ENCODE data around the gene KANSL1L. TPM values are rescaled to one million over a fixed set of nuclear protein-coding genes. Genes with fewer than 3 reads are reported as not detected.

Gene KANSL1L
- total RNA-seq, 1 donor from 2014 or later = 4.6 TPM

GRCh38 chr2:209988010-209988409 lies 183.2 kb downstream of the KANSL1L start:
- intact Hi-C loops (cut with micrococcal nuclease) = no loop called here
- Mint-ChIP-seq H3K4me1 (no peaks in the 10 kb centered on the region), H3K27me3 (peaks cover 27% of the 10 kb centered on the region), H3K9me3 (no peaks in the 10 kb centered on the region), H3K36me3 (ENCODE audit: low read depth) (no peaks in the 10 kb centered on the region), H3K27ac (no peak overlapping the region), H3K4me3 (no peak overlapping the region)
- no peak for DNase-seq

DNA sequence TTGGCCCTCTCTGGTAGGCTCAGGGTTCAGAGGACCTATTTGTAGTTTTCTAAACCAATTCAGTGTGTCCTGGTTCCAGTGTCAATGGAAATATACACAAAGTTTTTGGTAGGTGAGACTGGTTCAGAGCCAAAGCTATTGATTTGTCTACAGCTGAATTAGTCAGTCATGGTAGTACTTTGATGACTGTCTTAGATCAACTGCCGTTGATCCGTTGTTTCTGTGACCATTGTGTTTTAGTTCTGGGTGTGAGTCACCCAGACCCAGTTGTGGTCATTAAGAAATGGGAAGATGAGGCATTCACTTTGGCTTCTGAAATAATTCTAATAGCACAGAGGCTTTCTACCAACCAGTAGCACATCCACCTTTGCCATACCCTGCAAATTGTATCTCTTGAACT lies 184.8 kb downstream of the KANSL1L start:
- DNase-seq = no peak
- H3K9me3 Mint-ChIP-seq = no peaks in the 10 kb centered on the region
- intact Hi-C loops (cut with micrococcal nuclease) = no loop called here
- H3K27me3 Mint-ChIP-seq = peaks cover 37% of the 10 kb centered on the region
- H3K27ac Mint-ChIP-seq = no peak overlapping the region
- H3K4me3 Mint-ChIP-seq = no peak overlapping the region
- no peaks in the 10 kb centered on the region for H3K4me1 Mint-ChIP-seq
- no peaks in the 10 kb centered on the region for H3K36me3 Mint-ChIP-seq (ENCODE audit: low read depth)

- H3K4me1 Mint-ChIP-seq = no peaks in the 10 kb centered on the region
- H3K9me3 Mint-ChIP-seq = no peaks in the 10 kb centered on the region
- intact Hi-C loops (cut with micrococcal nuclease) = no loop called here
- H3K27me3 Mint-ChIP-seq = peaks cover 35% of the 10 kb centered on the region
- no peaks in the 10 kb centered on the region for H3K36me3 Mint-ChIP-seq (ENCODE audit: low read depth)
- no peak overlapping the region for H3K4me3 Mint-ChIP-seq
- no peak overlapping the region for H3K27ac Mint-ChIP-seq
- no peak for DNase-seq
These were observed 185.3 kb downstream of the KANSL1L start for GRCh38 chr2:209985874-209986273.

DNA sequence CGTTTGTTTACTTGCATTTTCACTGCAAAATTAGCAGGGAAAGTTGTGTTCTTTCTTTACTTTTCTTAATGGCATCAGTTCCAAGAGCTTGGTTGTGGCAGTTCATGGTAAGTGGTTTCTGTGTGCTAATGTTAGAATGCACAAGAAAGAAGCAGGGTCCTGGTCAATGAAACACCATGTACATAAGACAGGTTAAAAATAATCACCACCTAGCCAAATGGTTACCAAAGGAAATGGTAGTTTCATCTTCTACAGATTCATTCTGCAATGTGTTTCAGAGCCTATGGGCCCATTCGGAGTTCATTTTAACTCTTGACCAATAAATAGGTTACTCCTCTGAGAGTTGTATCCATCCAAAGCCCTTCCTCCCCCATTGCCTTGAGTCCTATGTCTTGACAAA lies 186.9 kb downstream of the KANSL1L start:
- no peak for DNase-seq
- H3K27me3 Mint-ChIP-seq = peaks cover 25% of the 10 kb centered on the region
- H3K9me3 Mint-ChIP-seq = no peaks in the 10 kb centered on the region
- no peak overlapping the region for H3K4me3 Mint-ChIP-seq
- no peaks in the 10 kb centered on the region for H3K36me3 Mint-ChIP-seq (ENCODE audit: low read depth)
- intact Hi-C loops (cut with micrococcal nuclease) = no loop called here
- no peaks in the 10 kb centered on the region for H3K4me1 Mint-ChIP-seq
- H3K27ac Mint-ChIP-seq = no peak overlapping the region

GRCh38 chr2:209977386-209978239 lies 193.6 kb downstream of the KANSL1L start:
- Mint-ChIP-seq H3K27me3 (peaks cover 10% of the 10 kb centered on the region), H3K4me1 (no peaks in the 10 kb centered on the region), H3K4me3 (no peak overlapping the region), H3K9me3 (no peaks in the 10 kb centered on the region), H3K27ac (no peak overlapping the region), H3K36me3 (ENCODE audit: low read depth) (no peaks in the 10 kb centered on the region)
- intact Hi-C loops (cut with micrococcal nuclease) = loop anchor here (1.0 kb wide), 2 partner anchors 218 to 222 kb away; no protein-coding TSS in a partner anchor
- no peak for DNase-seq

DNA sequence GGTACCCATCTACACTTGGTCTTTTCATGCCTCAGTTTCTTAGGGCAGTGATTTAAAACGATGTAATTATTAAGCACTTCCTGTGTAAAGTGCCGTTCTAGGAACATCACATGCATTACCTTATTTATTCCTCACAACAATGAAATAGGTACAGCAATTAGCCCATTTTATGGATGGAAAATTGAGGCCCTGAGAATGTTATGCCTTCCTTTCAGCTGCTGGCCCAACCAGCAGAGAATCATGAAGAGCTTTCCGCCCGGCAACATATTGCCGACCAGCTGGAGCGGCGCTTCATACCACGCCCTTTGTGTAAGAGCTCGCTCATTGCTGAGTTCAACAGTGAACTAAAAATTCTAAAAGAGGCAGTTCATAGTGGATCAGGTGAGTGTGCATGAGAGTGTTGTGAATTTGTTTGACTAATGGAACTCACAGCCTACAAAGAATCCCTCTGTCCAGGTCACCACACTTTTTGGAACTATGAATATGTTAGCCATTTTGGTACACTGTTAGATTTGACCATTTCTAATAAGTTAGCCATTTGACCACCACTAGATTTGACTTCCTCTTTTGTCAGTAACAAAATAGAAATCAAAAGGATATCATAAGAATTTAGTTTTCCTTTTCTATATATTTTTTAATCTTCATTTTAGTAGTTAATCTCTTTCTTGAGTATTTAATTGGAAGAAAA lies 194.4 kb downstream of the KANSL1L start:
- Mint-ChIP-seq H3K9me3 (no peaks in the 10 kb centered on the region), H3K27me3 (peaks cover 10% of the 10 kb centered on the region)

GRCh38 chr2:209974576-209974975 lies 196.6 kb downstream of the KANSL1L start:
- H3K9me3 Mint-ChIP-seq = no peaks in the 10 kb centered on the region
- no peak for DNase-seq
- peaks cover 8% of the 10 kb centered on the region for H3K27me3 Mint-ChIP-seq
- H3K27ac Mint-ChIP-seq = no peak overlapping the region
- intact Hi-C loops (cut with micrococcal nuclease) = no loop called here
- no peaks in the 10 kb centered on the region for H3K36me3 Mint-ChIP-seq (ENCODE audit: low read depth)
- no peak overlapping the region for H3K4me3 Mint-ChIP-seq
- no peaks in the 10 kb centered on the region for H3K4me1 Mint-ChIP-seq

More for the DNA sequence above, 194.4 kb downstream of the KANSL1L start:
- no peak for DNase-seq
- Mint-ChIP-seq H3K27ac (no peak overlapping the region), H3K36me3 (ENCODE audit: low read depth) (no peaks in the 10 kb centered on the region), H3K4me1 (no peaks in the 10 kb centered on the region), H3K4me3 (no peak overlapping the region)
- intact Hi-C loops (cut with micrococcal nuclease) = loop anchor here (1.0 kb wide), 2 partner anchors 218 to 222 kb away; no protein-coding TSS in a partner anchor

- no peak for DNase-seq
- Mint-ChIP-seq H3K4me3 (no peak overlapping the region), H3K27ac (no peak overlapping the region), H3K36me3 (ENCODE audit: low read depth) (no peaks in the 10 kb centered on the region), H3K9me3 (no peaks in the 10 kb centered on the region), H3K4me1 (no peaks in the 10 kb centered on the region), H3K27me3 (peaks cover 8% of the 10 kb centered on the region)
- intact Hi-C loops (cut with micrococcal nuclease) = no loop called here
These were observed 197.9 kb downstream of the KANSL1L start for GRCh38 chr2:209973328-209973727.

Other genes with a start within 250 kb of the KANSL1L start
- 61.4 and 64.1 TPM in 2 replicates for gene RPE, start 168.8 kb downstream of the KANSL1L start, total RNA-seq
- not detected in 2 replicates for gene ACADL, start 54.0 kb upstream of the KANSL1L start, total RNA-seq
- gene MYL1, start 143.8 kb upstream of the KANSL1L start, total RNA-seq = not detected in 2 replicates

Measured in activated CD4-positive, alpha-beta T cell treated with anti-CD3 and anti-CD28 coated beads, Interleukin-2, amount 10 ng/mL, durations not matched to agents 24 days and 14 days (primary cell).